Muscle layer of colon (tissue), 2 donors: ENCODE measurements around the gene SLC26A6.

ENCODE experiments used
- H3K27ac ChIP-seq: one replicate; pipeline ENCODE4 v1.7.0; 2013; ENCODE audit warnings: low read depth, mild to moderate bottlenecking, low read length, moderate library complexity
- H3K27me3 ChIP-seq, 2 donors: one replicate each; pipeline ENCODE4 v1.7.0; 2013; ENCODE audit warnings: low read length in 2 of 2, mild to moderate bottlenecking in 2 of 2; ENCODE audit not compliant: insufficient read depth in 2 of 2, control insufficient read depth in 1 of 2
- H3K36me3 ChIP-seq: one replicate; pipeline ENCODE4 v1.7.0; 2013; ENCODE audit warnings: mild to moderate bottlenecking, low read length; ENCODE audit not compliant: insufficient read depth
- H3K4me1 ChIP-seq: one replicate; pipeline ENCODE4 v1.7.0; 2013; ENCODE audit warnings: mild to moderate bottlenecking, low read length; ENCODE audit not compliant: insufficient read depth
- H3K4me3 ChIP-seq, 2 donors: one replicate each; pipeline ENCODE4 v1.7.0; 2013; ENCODE audit warnings: low read length in 2 of 2, low read depth in 1 of 2, mild to moderate bottlenecking in 1 of 2, moderate library complexity in 1 of 2
- H3K9ac ChIP-seq: one replicate; pipeline ENCODE4 v1.7.0; 2013; ENCODE audit warnings: low read length
- H3K9me3 ChIP-seq: one replicate; pipeline ENCODE4 v1.7.0; 2013; ENCODE audit warnings: mild to moderate bottlenecking, low read length
- donor health status: abdominal sarcoma.
- donor health status: Adenocarcinoma of cecum.

The SLC26A6 gene

GRCh38 chr3:48674505-48674904, 39.2 kb upstream of the SLC26A6 start:
- H3K36me3 ChIP-seq, result peaks cover 13% of the 10 kb centered on the region
- no peaks in the 10 kb centered on the region for H3K27me3 ChIP-seq
- no peaks in the 10 kb centered on the region for H3K4me1 ChIP-seq
- no peaks in the 10 kb centered on the region for H3K9me3 ChIP-seq
- H3K4me3 ChIP-seq, result no peak overlapping the region
- no peak overlapping the region for H3K9ac ChIP-seq
- no peak overlapping the region for H3K27ac ChIP-seq

- Histone ChIP-seq H3K27ac (no peak overlapping the region), H3K9ac (no peak overlapping the region), H3K4me1 (no peaks in the 10 kb centered on the region), H3K4me3 (no peak overlapping the region), H3K9me3 (no peaks in the 10 kb centered on the region), H3K36me3 (peaks cover 8% of the 10 kb centered on the region), H3K27me3 (no peaks in the 10 kb centered on the region)
Observed at GRCh38 chr3:48672522-48672921, 37.3 kb upstream of the SLC26A6 start.

GRCh38 chr3:48664929-48665328, 29.7 kb upstream of the SLC26A6 start:
- no peak overlapping the region for H3K27ac ChIP-seq
- H3K36me3 ChIP-seq, result no peaks in the 10 kb centered on the region
- H3K27me3 ChIP-seq, result peaks cover 15 to 36% of the 10 kb centered on the region in 2 donors
- H3K9me3 ChIP-seq, result no peaks in the 10 kb centered on the region
- H3K4me3 ChIP-seq, result no peak overlapping the region
- H3K4me1 ChIP-seq, result peaks cover 9% of the 10 kb centered on the region
- H3K9ac ChIP-seq, result no peak overlapping the region

- H3K27ac ChIP-seq, result no peak overlapping the region
- peaks cover 9% of the 10 kb centered on the region for H3K4me1 ChIP-seq
- H3K4me3 ChIP-seq, result no peak overlapping the region
- H3K36me3 ChIP-seq, result no peaks in the 10 kb centered on the region
- peaks cover 15 to 41% of the 10 kb centered on the region in 2 donors for H3K27me3 ChIP-seq
- no peaks in the 10 kb centered on the region for H3K9me3 ChIP-seq
- H3K9ac ChIP-seq, result no peak overlapping the region
Observed at GRCh38 chr3:48664313-48664644, 29.0 kb upstream of the SLC26A6 start.

GRCh38 chr3:48663489-48664312, 28.4 kb upstream of the SLC26A6 start:
- no peak overlapping the region for H3K9ac ChIP-seq
- H3K27ac ChIP-seq, result no peak overlapping the region
- H3K4me3 ChIP-seq, result peak overlapping the region; percentile 31 to 38
- no peaks in the 10 kb centered on the region for H3K36me3 ChIP-seq
- peaks cover 15 to 41% of the 10 kb centered on the region in 2 donors for H3K27me3 ChIP-seq
- peaks cover 9% of the 10 kb centered on the region for H3K4me1 ChIP-seq
- no peaks in the 10 kb centered on the region for H3K9me3 ChIP-seq

- peak within 1 kb of the TSS; percentile 31 to 38 for H3K4me3 ChIP-seq
- H3K27ac ChIP-seq, result no peak within 1 kb of the TSS
- peaks cover 15 to 46% of the 10 kb centered on the region in 2 donors for H3K27me3 ChIP-seq
- H3K9ac ChIP-seq, result no peak within 1 kb of the TSS
- no peaks in the 10 kb centered on the region for H3K9me3 ChIP-seq
- no peaks in the 10 kb centered on the region for H3K36me3 ChIP-seq
- peaks cover 9% of the 10 kb centered on the region for H3K4me1 ChIP-seq
Observed at GRCh38 chr3:48662753-48663488, 27.7 kb upstream of the SLC26A6 start, which contains the start of gene CELSR3. CELSR3 (minus strand) TSS chr3:48662886; CDS start chr3:48662634, 252 bp downstream.

- Histone ChIP-seq H3K4me1 (peaks cover 9% of the 10 kb centered on the region), H3K36me3 (no peaks in the 10 kb centered on the region)
Observed at GRCh38 chr3:48662145-48662752, 27.0 kb upstream of the SLC26A6 start.

GRCh38 chr3:48661501-48662144, 26.4 kb upstream of the SLC26A6 start:
- H3K4me1 ChIP-seq, result peaks cover 9% of the 10 kb centered on the region
- H3K4me3 ChIP-seq, result peak overlapping the region in 1 of 2 donors; percentile 7
- H3K9me3 ChIP-seq, result no peaks in the 10 kb centered on the region
- H3K27me3 ChIP-seq, result peaks cover 15 to 55% of the 10 kb centered on the region in 2 donors
- no peak overlapping the region for H3K27ac ChIP-seq
- no peak overlapping the region for H3K9ac ChIP-seq
- no peaks in the 10 kb centered on the region for H3K36me3 ChIP-seq

More at GRCh38 chr3:48662145-48662752, 27.0 kb upstream of the SLC26A6 start:
- Histone ChIP-seq H3K9ac (no peak overlapping the region), H3K27me3 (peaks cover 15 to 51% of the 10 kb centered on the region in 2 donors), H3K27ac (no peak overlapping the region), H3K9me3 (no peaks in the 10 kb centered on the region), H3K4me3 (no peak overlapping the region)

GRCh38 chr3:48660800-48661400, 25.6 kb upstream of the SLC26A6 start:
- H3K4me1 ChIP-seq, result peaks cover 9% of the 10 kb centered on the region
- peaks cover 15 to 55% of the 10 kb centered on the region in 2 donors for H3K27me3 ChIP-seq
- H3K9me3 ChIP-seq, result no peaks in the 10 kb centered on the region
- no peak overlapping the region for H3K4me3 ChIP-seq
- no peak overlapping the region for H3K27ac ChIP-seq
- H3K36me3 ChIP-seq, result no peaks in the 10 kb centered on the region
- H3K9ac ChIP-seq, result no peak overlapping the region

- Histone ChIP-seq H3K36me3 (no peaks in the 10 kb centered on the region), H3K9ac (no peak overlapping the region), H3K27ac (no peak overlapping the region), H3K27me3 (peaks cover 9 to 34% of the 10 kb centered on the region in 2 donors), H3K4me3 (peak overlapping the region; percentile 31 to 47), H3K4me1 (peaks cover 4% of the 10 kb centered on the region), H3K9me3 (no peaks in the 10 kb centered on the region)
Observed at GRCh38 chr3:48656841-48657281, 21.6 kb upstream of the SLC26A6 start.
